K562 (cell line): ENCODE data around the gene PRSS23. TPM values are rescaled to one million over a fixed set of nuclear protein-coding genes. Genes with fewer than 3 reads are reported as not detected.

Experiments used
- ATAC-seq: fragments of 200-7000 bp; cut with Tn5 transposase; 3 replicates; pipeline ENCODE4 v1.9.1; 2020; ENCODE audit warnings: moderate library complexity
- BruUV-seq: library from RNA; stranded (reverse); fragments of 400-500 nt; replicated peaks from 2 replicates; lab custom pipeline; 2021; lab: Mats Ljungman, UMichigan
- CTCF ChIA-PET: fragments of 300-600 bp; formaldehyde crosslinking; extraction: SDS; loops from one replicate; lab custom pipeline; 2021; ENCODE audit warnings: low intra/inter-chr PET ratio; lab: Yijun Ruan, JAX
- POLR2A ChIA-PET: fragments of 300-600, 350-650 bp; sonication (Branson Sonifier 250); formaldehyde crosslinking; extraction: SDS; loops from one replicate; lab custom pipeline; 2021; ENCODE audit warnings: antibody characterized with exemption, inconsistent platforms; lab: Yijun Ruan, JAX
- DNase-seq, 4 experiments: peaks; one replicate each; pipeline versions ENCODE4 v3.0.0 to v3.0.0-alpha.2; 2011 to 2018; ENCODE audit warnings: low spot score in 3 of 4, mixed read lengths in 3 of 4; ENCODE audit errors: extremely low read depth in 1 of 4
- FAIRE-seq: peaks from 2 replicates; lab custom pipeline; 2011; peaks lifted over from hg19 to GRCh38; lab: Jason Lieb, UNC
- H2AFZ ChIP-seq: 2 replicates; pipeline ENCODE4 v1.6.0; 2011; ENCODE audit warnings: low read depth, low read length, control low read depth, inconsistent platforms
- H3K27ac ChIP-seq: fragments of 200-600 bp; 3 replicates; pipeline ENCODE4 v1.8.0; 2011; ENCODE audit warnings: low read depth, mild to moderate bottlenecking, control low read depth, inconsistent platforms, low read length, moderate library complexity, mixed read lengths; ENCODE audit errors: extremely low read depth
- H3K27me3 ChIP-seq, 2 experiments: fragments of 300-600 bp in 1 of 2; 2 replicates in 1 of 2; 3 replicates in 1 of 2; pipeline versions ENCODE4 v1.6.0 to v1.8.0; 2011; ENCODE audit warnings: inconsistent platforms in 2 of 2, low read length in 2 of 2, mild to moderate bottlenecking in 1 of 2, mixed read lengths in 1 of 2, moderate library complexity in 1 of 2; ENCODE audit not compliant: control insufficient read depth in 2 of 2, insufficient read depth in 2 of 2
- H3K36me3 ChIP-seq: fragments of 300-600 bp; 3 replicates; pipeline ENCODE4 v1.8.0; 2011; ENCODE audit warnings: mild to moderate bottlenecking, low read length, inconsistent platforms; ENCODE audit not compliant: control insufficient read depth, insufficient read depth
- H3K4me1 ChIP-seq, 2 experiments: fragments of 200-600 bp in 1 of 2; replicated peaks in 1 of 2; 2 replicates in 1 of 2; 3 replicates in 1 of 2; pipeline versions ENCODE4 v1.5.1 to v1.8.0; 2011; ENCODE audit warnings: inconsistent platforms in 2 of 2, low read length in 2 of 2, mild to moderate bottlenecking in 1 of 2, mixed read lengths in 1 of 2, moderate library complexity in 1 of 2; ENCODE audit not compliant: control insufficient read depth in 2 of 2, insufficient read depth in 2 of 2
- H3K4me2 ChIP-seq: 2 replicates; pipeline ENCODE4 v1.6.1; 2011; ENCODE audit warnings: low read length, control low read depth, inconsistent platforms, mixed read lengths; ENCODE audit not compliant: insufficient read depth
- H3K4me3 ChIP-seq: fragments of 200-600 bp; sonication (generic), shearing (Covaris generic); 2 replicates; pipeline ENCODE4 v1.5.1; 2016; ENCODE audit warnings: control low read depth, inconsistent platforms
- H3K79me2 ChIP-seq: fragments of 200-600 bp; 3 replicates; pipeline ENCODE4 v1.8.0; 2011; ENCODE audit warnings: low read length, inconsistent platforms; ENCODE audit not compliant: control insufficient read depth, insufficient read depth
- H3K9ac ChIP-seq, 2 experiments: 2 replicates each; pipeline versions ENCODE4 v1.6.0 to v1.6.1; 2011; ENCODE audit warnings: low read depth in 2 of 2, low read length in 2 of 2, control low read depth in 1 of 2, inconsistent platforms in 1 of 2, mild to moderate bottlenecking in 1 of 2, mixed read lengths in 1 of 2; ENCODE audit not compliant: insufficient read depth in 1 of 2
- H3K9me1 ChIP-seq: one replicate; pipeline ENCODE4 v1.6.0; 2011; ENCODE audit warnings: inconsistent platforms, mild to moderate bottlenecking, low read length, moderate library complexity; ENCODE audit not compliant: control insufficient read depth, insufficient read depth
- H3K9me3 ChIP-seq: replicated peaks from 2 replicates; pipeline ENCODE4 v1.5.1; 2011; ENCODE audit warnings: low read depth, low read length, inconsistent platforms; ENCODE audit not compliant: control insufficient read depth, insufficient read depth
- H4K20me1 ChIP-seq: replicated peaks from 2 replicates; pipeline ENCODE4 v1.6.1; 2011; ENCODE audit warnings: low read length, inconsistent platforms, mixed read lengths; ENCODE audit not compliant: control insufficient read depth, insufficient read depth
- GTF2E2 ChIP-seq: fragments of 200-800 bp; sonication (Bioruptor generic); IDR thresholded peaks from 2 replicates; pipeline ENCODE4 v1.6.1; 2016; ENCODE audit warnings: missing genetic modification characterization, missing compliant biosample characterization
- MAFG ChIP-seq: fragments of 450-650 bp; conservative IDR thresholded peaks from 2 replicates; pipeline ENCODE4 v1.6.1; 2016; ENCODE audit warnings: missing genetic modification characterization, missing compliant biosample characterization
- MYBL2 ChIP-seq, 2 experiments: fragments of 450-650 bp in 1 of 2; sonication (generic) in 1 of 2; formaldehyde crosslinking in 1 of 2; IDR thresholded peaks; 2 replicates each; pipeline versions ENCODE4 v1.6.1 to v1.8.1; 2017 to 2022; ENCODE audit warnings: borderline replicate concordance in 1 of 2, inconsistent platforms in 1 of 2, low read depth in 1 of 2, mild to moderate bottlenecking in 1 of 2, missing genetic modification reagents in 1 of 2, moderate library complexity in 1 of 2
- ZSCAN32 ChIP-seq: fragments of 450-650 bp; formaldehyde crosslinking; IDR thresholded peaks from 2 replicates; pipeline ENCODE4 v1.4.0; 2020; ENCODE audit warnings: mild to moderate bottlenecking, moderate library complexity
- WGBS: fragments of 100-300 bp; shearing (Covaris generic); methylation state at CpG from one replicate; pipeline ENCODE4 v1.1.6; 2016; ENCODE audit warnings: low coverage, mixed read lengths; ENCODE audit not compliant: insufficient coverage; ENCODE audit errors: missing lambda C conversion rate; 5-methylcytosine and 5-hydroxymethylcytosine counted together
- in situ Hi-C: fragments of 300-500 bp; cut with MboI; formaldehyde crosslinking; loops from 4 replicates; pipeline ENCODE4 v1.15.0; 2018; ENCODE audit warnings: inconsistent platforms, mixed read lengths
- intact Hi-C: fragments of 100-400 bp; cut with micrococcal nuclease; formaldehyde crosslinking; loops from 2 replicates; pipeline ENCODE4 v1.14.2; 2022
- polyA plus RNA-seq, 8 experiments: library from polyadenylated mRNA; depleted of rRNA in 4 of 8; stranded (reverse) in 5 of 8; unstranded in 3 of 8; fragments of >200 nt; fragmentation: Nextera tagmentation in 2 of 8; fragmentation: Illumina TruSeq in 1 of 8; extraction: Ambion mirVana in 2 of 8; extraction: Trizol in 1 of 8; gene quantifications; 2 replicates each; pipeline versions ENCODE4 v1.2.1 to v1.2.3, GENCODE V29; 2011 to 2014; ENCODE audit warnings: inconsistent platforms in 1 of 8, missing spikeins in 1 of 8
- total RNA-seq, 7 experiments: library from RNA; depleted of rRNA in 6 of 7; stranded (reverse); fragments of >200 nt in 6 of 7; fragmentation: Illumina TruSeq in 2 of 7; extraction: Trizol in 2 of 7; gene quantifications; 2 replicates each; pipeline versions ENCODE4 v1.2.1 to v1.2.3, GENCODE V29; 2011 to 2021; ENCODE audit warnings: low replicate concordance in 1 of 7
- TF ChIP-seq, protein P1 (sequence below): fragments of 250-450 bp; sonication (Bioruptor Pico); IDR thresholded peaks from 2 replicates; pipeline ENCODE4 v1.4.0; 2020; ENCODE audit warnings: mild to moderate bottlenecking, moderate library complexity

Gene PRSS23
- total and polyA plus RNA-seq, 9 of the 15 experiments (the other 6 are each of a cell fraction or from before 2014, with no cell fraction given): 0.04 to 0.51 (median 0.11) TPM; not detected in 2

DNA sequence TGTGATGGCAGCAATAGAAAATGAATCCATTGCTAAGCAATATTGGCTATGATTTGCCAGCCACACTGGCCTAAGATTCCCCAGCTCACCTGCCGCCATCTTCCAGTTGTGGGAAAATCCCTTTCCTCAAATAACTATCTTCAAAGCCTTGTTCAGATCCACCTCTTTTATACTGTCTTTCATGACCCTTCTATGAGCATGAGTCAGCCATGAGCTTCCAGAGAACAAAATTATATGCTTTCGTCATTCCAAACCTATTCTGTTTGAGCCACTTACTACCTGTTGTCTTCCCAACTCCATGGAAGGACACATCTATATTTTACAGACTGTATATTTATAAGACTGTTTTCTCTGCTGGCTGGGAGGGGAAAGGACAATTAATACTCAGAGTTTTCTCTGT, 25.0 kb upstream of the PRSS23 start:
- H3K27me3 ChIP-seq: peaks cover 2 to 6% of the 10 kb centered on the region in 2 experiments; a peak in 3 of 5 replicates
- no TSS peak for BruUV-seq
- DNase-seq: no peak
- ChIA-PET POLR2A (interaction anchor here (0.6 kb wide), 1 partner anchor 79 kb away, joined by 3 read pairs; no protein-coding TSS in a partner anchor), CTCF (no interaction called here)
- H3K4me3 ChIP-seq: no peak overlapping the region
- no peak overlapping the region for H3K4me2 ChIP-seq
- no peaks in the 10 kb centered on the region for H3K4me1 ChIP-seq
- no peak for ATAC-seq
- FAIRE-seq: no peak
- H2AFZ ChIP-seq: no peak overlapping the region
- in situ Hi-C loops (no loop called here), intact Hi-C loops (no loop called here)
- TF ChIP-seq MAFG (tag): no peak
- TF ChIP-seq GTF2E2: no peak
- no peak for TF ChIP-seq ZSCAN32
- TF ChIP-seq, protein P1, sequence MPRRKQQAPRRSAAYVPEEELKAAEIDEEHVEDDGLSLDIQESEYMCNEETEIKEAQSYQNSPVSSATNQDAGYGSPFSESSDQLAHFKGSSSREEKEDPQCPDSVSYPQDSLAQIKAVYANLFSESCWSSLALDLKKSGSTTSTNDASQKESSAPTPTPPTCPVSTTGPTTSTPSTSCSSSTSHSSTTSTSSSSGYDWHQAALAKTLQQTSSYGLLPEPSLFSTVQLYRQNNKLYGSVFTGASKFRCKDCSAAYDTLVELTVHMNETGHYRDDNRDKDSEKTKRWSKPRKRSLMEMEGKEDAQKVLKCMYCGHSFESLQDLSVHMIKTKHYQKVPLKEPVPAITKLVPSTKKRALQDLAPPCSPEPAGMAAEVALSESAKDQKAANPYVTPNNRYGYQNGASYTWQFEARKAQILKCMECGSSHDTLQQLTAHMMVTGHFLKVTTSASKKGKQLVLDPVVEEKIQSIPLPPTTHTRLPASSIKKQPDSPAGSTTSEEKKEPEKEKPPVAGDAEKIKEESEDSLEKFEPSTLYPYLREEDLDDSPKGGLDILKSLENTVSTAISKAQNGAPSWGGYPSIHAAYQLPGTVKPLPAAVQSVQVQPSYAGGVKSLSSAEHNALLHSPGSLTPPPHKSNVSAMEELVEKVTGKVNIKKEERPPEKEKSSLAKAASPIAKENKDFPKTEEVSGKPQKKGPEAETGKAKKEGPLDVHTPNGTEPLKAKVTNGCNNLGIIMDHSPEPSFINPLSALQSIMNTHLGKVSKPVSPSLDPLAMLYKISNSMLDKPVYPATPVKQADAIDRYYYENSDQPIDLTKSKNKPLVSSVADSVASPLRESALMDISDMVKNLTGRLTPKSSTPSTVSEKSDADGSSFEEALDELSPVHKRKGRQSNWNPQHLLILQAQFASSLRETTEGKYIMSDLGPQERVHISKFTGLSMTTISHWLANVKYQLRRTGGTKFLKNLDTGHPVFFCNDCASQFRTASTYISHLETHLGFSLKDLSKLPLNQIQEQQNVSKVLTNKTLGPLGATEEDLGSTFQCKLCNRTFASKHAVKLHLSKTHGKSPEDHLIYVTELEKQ: no peak
- TF ChIP-seq MYBL2 (IDR thresholded peaks at IDR 0.05; ENCODE audit: low read depth): no peak
- TF ChIP-seq MYBL2 (CRISPR knock-in tag; IDR thresholded peaks at IDR 0.05; ENCODE audit: borderline replicate concordance): no peak
- H3K9me3 ChIP-seq: no peaks in the 10 kb centered on the region
- no peak overlapping the region for H3K9ac ChIP-seq
- 0% methylated on average over 2 of the region's 2 CpGs for WGBS
- no peak overlapping the region for H3K27ac ChIP-seq
- H3K79me2 ChIP-seq: no peaks in the 10 kb centered on the region
- no peaks in the 10 kb centered on the region for H4K20me1 ChIP-seq
- no peaks in the 10 kb centered on the region for H3K9me1 ChIP-seq
- H3K36me3 ChIP-seq: no peaks in the 10 kb centered on the region
